HAP-1 (cell line): ENCODE data around the gene SIRT2.
A peak's percentile ranks its signal among the peaks of the same experiment; 100 is the strongest.
"Not testable (repeated sequence)": the region's sequence is repeated elsewhere in the genome, so short reads cannot be mapped to it uniquely, and the experiment has no call there.

Source experiments
- DNase-seq, 2 experiments: peaks; one replicate each; pipeline ENCODE4 v3.0.0-alpha.2; 2016 to 2020; ENCODE audit warnings: low spot score in 2 of 2
- H3K27me3 ChIP-seq: fragments of 250-450 bp; sonication (Bioruptor Pico); 2 replicates; pipeline ENCODE4 v1.5.1; 2020; ENCODE audit warnings: low read depth, mild to moderate bottlenecking, moderate library complexity
- H3K36me3 ChIP-seq: fragments of 250-450 bp; sonication (Bioruptor Pico); replicated peaks from 2 replicates; pipeline ENCODE4 v1.5.1; 2020; ENCODE audit warnings: mild to moderate bottlenecking
- H3K4me1 ChIP-seq: fragments of 250-450 bp; sonication (Bioruptor Pico); 2 replicates; pipeline ENCODE4 v1.5.1; 2020; ENCODE audit warnings: mild to moderate bottlenecking
- H3K4me3 ChIP-seq: fragments of 250-450 bp; sonication (Bioruptor Pico); 2 replicates; pipeline ENCODE4 v1.5.1; 2020; ENCODE audit warnings: mild to moderate bottlenecking, moderate library complexity
- H3K9me3 ChIP-seq: fragments of 250-450 bp; sonication (Bioruptor Pico); 2 replicates; pipeline ENCODE4 v1.5.1; 2020; ENCODE audit warnings: mild to moderate bottlenecking, moderate library complexity
- in situ Hi-C: fragments of 300-500 bp; cut with MboI; formaldehyde crosslinking; loops from 3 replicates; pipeline ENCODE4 v1.14.3; 2020; ENCODE audit warnings: low sequenced_read_pairs, inconsistent platforms, mixed read lengths

The SIRT2 gene

GRCh38 chr19:38836159-38836982, 63.0 kb downstream of the SIRT2 start:
- H3K4me1 ChIP-seq: peaks cover 5% of the 10 kb centered on the region
- no peaks in the 10 kb centered on the region for H3K9me3 ChIP-seq
- no peak for DNase-seq
- H3K4me3 ChIP-seq: no peak overlapping the region
- H3K27me3 ChIP-seq: no peaks in the 10 kb centered on the region
- in situ Hi-C loops: no loop called here
- peaks cover 57% of the 10 kb centered on the region for H3K36me3 ChIP-seq

DNA sequence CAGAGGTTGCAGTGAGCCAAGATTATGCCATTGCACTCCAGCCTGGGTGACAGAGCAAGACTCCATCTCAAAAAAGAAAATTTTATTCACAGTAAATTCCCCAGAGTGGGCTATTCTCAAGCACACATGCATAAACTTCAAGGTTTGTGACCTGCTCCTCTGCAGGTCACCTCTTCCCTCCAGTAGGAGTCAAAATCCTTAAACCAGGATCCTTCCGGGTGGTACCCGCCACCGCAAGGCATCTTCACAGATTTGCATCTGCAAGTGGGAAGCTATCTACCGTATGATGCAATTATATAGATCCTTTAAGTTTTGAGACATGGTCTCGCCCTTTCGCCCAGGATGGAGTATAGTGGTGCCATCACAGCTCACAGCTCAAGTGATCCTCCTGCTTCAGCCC, 64.8 kb downstream of the SIRT2 start:
- in situ Hi-C loops: no loop called here
- Histone ChIP-seq H3K36me3 (peaks cover 46% of the 10 kb centered on the region), H3K27me3 (no peaks in the 10 kb centered on the region), H3K9me3 (no peaks in the 10 kb centered on the region), H3K4me3 (no peak overlapping the region), H3K4me1 (peaks cover 11% of the 10 kb centered on the region)
- no peak for DNase-seq

GRCh38 chr19:38834104-38834490, 65.3 kb downstream of the SIRT2 start:
- H3K4me1 ChIP-seq: peaks cover 11% of the 10 kb centered on the region
- in situ Hi-C loops: no loop called here
- H3K4me3 ChIP-seq: no peak overlapping the region
- no peak for DNase-seq
- no peaks in the 10 kb centered on the region for H3K9me3 ChIP-seq
- peaks cover 41% of the 10 kb centered on the region for H3K36me3 ChIP-seq
- H3K27me3 ChIP-seq: no peaks in the 10 kb centered on the region

GRCh38 chr19:38833092-38833425, 66.4 kb downstream of the SIRT2 start:
- DNase-seq: no peak
- Histone ChIP-seq H3K36me3 (peaks cover 34% of the 10 kb centered on the region), H3K27me3 (no peaks in the 10 kb centered on the region), H3K9me3 (no peaks in the 10 kb centered on the region), H3K4me1 (peaks cover 11% of the 10 kb centered on the region), H3K4me3 (no peak overlapping the region)
- in situ Hi-C loops: no loop called here

DNA sequence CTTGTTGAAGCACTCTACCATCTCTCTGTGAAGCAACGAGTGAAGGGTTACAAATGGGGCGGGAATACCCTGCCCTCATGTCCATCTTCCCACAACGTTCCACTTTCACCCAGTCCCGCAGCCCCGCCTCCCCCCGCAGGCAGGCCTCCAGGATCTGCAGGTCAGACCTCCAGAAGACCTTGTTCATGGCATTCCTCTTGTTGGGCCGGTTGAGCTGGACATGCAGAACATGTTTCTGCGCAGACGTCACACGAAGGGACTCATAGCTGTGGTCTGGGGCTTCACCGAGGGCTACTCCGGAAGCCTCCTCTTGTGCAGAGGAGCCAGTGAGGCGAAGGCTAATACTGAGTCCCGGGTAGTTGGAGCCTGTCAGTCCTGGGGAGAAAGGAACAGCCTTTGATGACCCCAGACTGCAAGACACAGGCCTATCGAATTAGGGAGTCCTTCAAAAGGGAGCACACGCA, 68.2 kb downstream of the SIRT2 start:
- Histone ChIP-seq H3K4me1 (peaks cover 8% of the 10 kb centered on the region), H3K36me3 (peaks cover 21% of the 10 kb centered on the region), H3K27me3 (no peaks in the 10 kb centered on the region), H3K4me3 (peak overlapping the region; percentile 66), H3K9me3 (no peaks in the 10 kb centered on the region)
- in situ Hi-C loops: no loop called here
- DNase-seq: peak in 1 of 2 experiments; percentile 59

DNA sequence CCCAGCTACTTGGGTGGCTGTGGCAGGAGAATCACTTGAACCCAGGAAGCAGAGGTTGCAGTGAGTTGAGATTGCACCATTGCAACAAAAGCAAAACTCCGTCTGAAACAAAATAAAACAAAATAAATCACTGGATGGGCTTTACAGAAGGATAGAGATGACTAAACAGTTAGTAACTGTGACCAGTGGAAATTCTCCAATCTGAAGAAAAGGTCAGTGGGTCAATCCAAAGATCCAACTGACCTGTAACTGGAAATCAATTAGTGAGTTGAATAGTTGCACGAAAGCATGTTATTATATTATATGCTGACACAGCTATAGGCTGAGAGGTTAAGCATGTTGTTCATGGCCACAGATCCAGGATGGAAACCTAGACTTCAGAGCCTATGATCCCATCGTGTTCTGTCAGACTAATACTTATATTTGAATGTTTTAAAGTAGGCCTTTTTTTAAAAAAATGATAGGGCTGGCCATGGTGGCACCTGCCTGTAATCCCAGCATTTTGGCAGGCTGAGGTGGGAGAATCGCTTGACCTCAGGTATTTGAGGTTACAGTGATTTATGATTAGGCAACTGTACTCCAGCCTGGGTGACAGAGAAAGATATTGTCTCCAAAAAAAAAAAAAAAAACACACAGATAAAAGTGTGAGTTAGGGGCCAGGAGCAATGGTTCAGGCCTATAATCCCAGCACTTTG, 69.2 kb downstream of the SIRT2 start:
- in situ Hi-C loops: no loop called here
- H3K36me3 ChIP-seq: peaks cover 11% of the 10 kb centered on the region
- peaks cover 8% of the 10 kb centered on the region for H3K4me1 ChIP-seq
- no peak overlapping the region for H3K4me3 ChIP-seq
- H3K27me3 ChIP-seq: no peaks in the 10 kb centered on the region
- DNase-seq: no peak
- H3K9me3 ChIP-seq: no peaks in the 10 kb centered on the region

- H3K4me3 ChIP-seq, H3K9me3 ChIP-seq, DNase-seq, H3K27me3 ChIP-seq, H3K4me1 ChIP-seq, in situ Hi-C loops: not testable (repeated sequence)
- H3K36me3 ChIP-seq: peaks cover 11% of the 10 kb centered on the region
These were observed 70.2 kb downstream of the SIRT2 start for GRCh38 chr19:38829203-38829602.
